A549 (cell line): ENCODE data around the gene AKAP10. TPM values are rescaled to one million over a fixed set of nuclear protein-coding genes. Genes with fewer than 3 reads are reported as not detected.
A peak's percentile ranks its signal among the peaks of the same experiment; 100 is the strongest.

Experiments
- ATAC-seq, 2 experiments: fragments of 200-7000 bp in 1 of 2; fragments of >200 bp in 1 of 2; cut with Nextera tagmentation in 1 of 2; cut with Tn5 transposase in 1 of 2; 3 replicates each; pipeline versions ENCODE4 v1.8.0 to v1.9.1; 2018 to 2020; ENCODE audit warnings: mild to moderate bottlenecking in 1 of 2, moderate library complexity in 1 of 2
- CTCF ChIA-PET: fragments of 300-600 bp; sonication (Branson Sonifier 250); formaldehyde crosslinking; extraction: SDS; loops from one replicate; lab custom pipeline; 2021; ENCODE audit warnings: antibody characterized with exemption, inconsistent platforms; lab: Yijun Ruan, JAX
- POLR2A ChIA-PET: fragments of 350-600 bp; formaldehyde crosslinking; extraction: SDS; loops from one replicate; lab custom pipeline; 2021; ENCODE audit warnings: antibody characterized with exemption, inconsistent platforms; lab: Yijun Ruan, JAX
- DNase-seq, 2 experiments: peaks; one replicate each; pipeline versions ENCODE4 v3.0.0 to v3.0.0-alpha.2; 2011 to 2016; ENCODE audit warnings: low read depth in 1 of 2, low spot score in 1 of 2
- FAIRE-seq: peaks from 2 replicates; lab custom pipeline; 2011; peaks lifted over from hg19 to GRCh38; lab: Jason Lieb, UNC
- H3K27ac ChIP-seq, 2 experiments: fragments of >200 bp; sonication (Bioruptor Twin); formaldehyde crosslinking; 3 replicates each; pipeline ENCODE4 v1.5.1; 2016 to 2017
- H3K4me1 ChIP-seq: fragments of >200 bp; sonication (Bioruptor Twin); formaldehyde crosslinking; 3 replicates; pipeline ENCODE4 v1.6.1; 2016
- H3K4me2 ChIP-seq: fragments of >200 bp; sonication (Bioruptor Twin); formaldehyde crosslinking; 3 replicates; pipeline ENCODE4 v1.6.1; 2016
- H3K4me3 ChIP-seq: fragments of >200 bp; sonication (Bioruptor Twin); formaldehyde crosslinking; 3 replicates; pipeline ENCODE4 v1.5.1; 2016
- H3K9me3 ChIP-seq: fragments of >200 bp; sonication (Bioruptor Twin); formaldehyde crosslinking; 3 replicates; pipeline ENCODE4 v1.6.1; 2016
- CBX8 ChIP-seq: fragments of 200-600 bp; sonication (generic); IDR thresholded peaks from 2 replicates; pipeline ENCODE4 v1.6.1; 2016
- CHD4 ChIP-seq: fragments of 200-600 bp; sonication (generic); IDR thresholded peaks from 2 replicates; pipeline ENCODE4 v1.6.1; 2016; ENCODE audit warnings: antibody characterized with exemption, mild to moderate bottlenecking, borderline replicate concordance
- CTCF ChIP-seq: fragments of >200 bp; sonication (Bioruptor Twin); formaldehyde crosslinking; IDR thresholded peaks from 3 replicates; pipeline ENCODE4 v1.5.1; 2016
- EHF ChIP-seq: fragments of 250-450 bp; sonication (Bioruptor Pico); IDR thresholded peaks from 2 replicates; pipeline ENCODE4 v1.5.0; 2020; ENCODE audit warnings: mild to moderate bottlenecking
- EHMT2 ChIP-seq: fragments of 200-600 bp; sonication (generic); IDR thresholded peaks from 2 replicates; pipeline ENCODE4 v1.6.1; 2016; ENCODE audit warnings: antibody characterized with exemption, low read depth, mild to moderate bottlenecking, moderate library complexity
- FOSB ChIP-seq: fragments of 250-450 bp; sonication (Bioruptor Pico); IDR thresholded peaks from 2 replicates; pipeline ENCODE4 v1.5.0; 2020; ENCODE audit warnings: mild to moderate bottlenecking, moderate library complexity
- HES2 ChIP-seq: fragments of >200 bp; sonication (Bioruptor Twin); formaldehyde crosslinking; IDR thresholded peaks from 2 replicates; pipeline ENCODE4 v1.6.1; 2016
- HOXB5 ChIP-seq: fragments of 250-450 bp; sonication (Bioruptor Pico); IDR thresholded peaks from 2 replicates; pipeline ENCODE4 v1.5.0; 2020; ENCODE audit warnings: mild to moderate bottlenecking, moderate library complexity
- JUN ChIP-seq, 2 experiments: fragments of >200 bp; sonication (Bioruptor Twin); formaldehyde crosslinking; IDR thresholded peaks; 2 replicates in 1 of 2; 3 replicates in 1 of 2; pipeline ENCODE4 v1.6.1; 2016 to 2017
- JUNB ChIP-seq: fragments of >200 bp; sonication (Bioruptor Twin); formaldehyde crosslinking; IDR thresholded peaks from 2 replicates; pipeline ENCODE4 v1.6.1; 2016
- KDM5A ChIP-seq: fragments of 200-600 bp; sonication (generic); IDR thresholded peaks from 2 replicates; pipeline ENCODE4 v1.6.1; 2016; ENCODE audit warnings: antibody characterized with exemption, mild to moderate bottlenecking
- MAX ChIP-seq: IDR thresholded peaks from 2 replicates; pipeline ENCODE4 v1.6.1; 2012
- MYC ChIP-seq: IDR thresholded peaks from 2 replicates; pipeline ENCODE4 v1.6.1; 2012; ENCODE audit warnings: mild to moderate bottlenecking, inconsistent platforms, low read length, improper control_type of control experiment, borderline replicate concordance
- NPAS2 ChIP-seq: fragments of 250-450 bp; sonication (Bioruptor Pico); IDR thresholded peaks from 2 replicates; pipeline ENCODE4 v1.8.0; 2022; ENCODE audit warnings: mild to moderate bottlenecking, moderate library complexity, borderline replicate concordance
- PHF8 ChIP-seq: fragments of 200-600 bp; sonication (generic); IDR thresholded peaks from 2 replicates; pipeline ENCODE4 v1.6.1; 2016; ENCODE audit warnings: low read depth, mild to moderate bottlenecking, antibody characterized with exemption, moderate library complexity, borderline replicate concordance
- POLR2A ChIP-seq: IDR thresholded peaks from 2 replicates; pipeline ENCODE4 v1.6.1; 2012; ENCODE audit warnings: mild to moderate bottlenecking, low read length
- RAD21 ChIP-seq, 2 experiments: fragments of >200 bp in 1 of 2; sonication (Bioruptor Twin) in 1 of 2; formaldehyde crosslinking in 1 of 2; IDR thresholded peaks in 1 of 2; conservative IDR thresholded peaks in 1 of 2; 2 replicates in 1 of 2; 3 replicates in 1 of 2; pipeline ENCODE4 v1.6.1; 2012 to 2018; ENCODE audit warnings: inconsistent platforms in 1 of 2
- RARB ChIP-seq: fragments of 250-450 bp; sonication (Bioruptor Pico); IDR thresholded peaks from 2 replicates; pipeline ENCODE4 v1.8.0; 2021; ENCODE audit warnings: mild to moderate bottlenecking, moderate library complexity
- REST ChIP-seq: fragments of 200-600 bp; sonication (generic); IDR thresholded peaks from 2 replicates; pipeline ENCODE4 v1.6.1; 2016; ENCODE audit warnings: antibody characterized with exemption, mild to moderate bottlenecking, moderate library complexity
- ZNF302 ChIP-seq: fragments of 250-450 bp; sonication (Bioruptor Pico); IDR thresholded peaks from 2 replicates; pipeline ENCODE4 v1.9.0; 2021; ENCODE audit warnings: inconsistent platforms, mild to moderate bottlenecking, moderate library complexity
- WGBS: methylation state at CpG from one replicate; pipeline ENCODE4 v1.1.6; 2017; ENCODE audit errors: missing lambda C conversion rate; 5-methylcytosine and 5-hydroxymethylcytosine counted together
- polyA plus RNA-seq, 4 experiments: library from polyadenylated mRNA; depleted of rRNA in 3 of 4; stranded (reverse); fragments of >200 nt; fragmentation: RNase III in 1 of 4; extraction: RNeasy Plus Mini Kit Qiagen cat#74134 plus additional on column Dnase treatment in 1 of 4; gene quantifications; 2 replicates in 3 of 4; 3 replicates in 1 of 4; pipeline ENCODE4 v1.2.3, GENCODE V29; 2011 to 2017
- TF ChIP-seq, protein P1 (sequence below): fragments of 450-650 bp; IDR thresholded peaks from 2 replicates; pipeline ENCODE4 v1.6.1; 2014; ENCODE audit warnings: antibody characterized with exemption
- TF ChIP-seq, protein P2 (sequence below): IDR thresholded peaks from 2 replicates; pipeline ENCODE4 v1.6.1; 2012

AKAP10 gene
- polyA plus RNA-seq, 2 of the 4 experiments (the other 2 are of a cell fraction), result 22.0 to 51.1 TPM

DNA sequence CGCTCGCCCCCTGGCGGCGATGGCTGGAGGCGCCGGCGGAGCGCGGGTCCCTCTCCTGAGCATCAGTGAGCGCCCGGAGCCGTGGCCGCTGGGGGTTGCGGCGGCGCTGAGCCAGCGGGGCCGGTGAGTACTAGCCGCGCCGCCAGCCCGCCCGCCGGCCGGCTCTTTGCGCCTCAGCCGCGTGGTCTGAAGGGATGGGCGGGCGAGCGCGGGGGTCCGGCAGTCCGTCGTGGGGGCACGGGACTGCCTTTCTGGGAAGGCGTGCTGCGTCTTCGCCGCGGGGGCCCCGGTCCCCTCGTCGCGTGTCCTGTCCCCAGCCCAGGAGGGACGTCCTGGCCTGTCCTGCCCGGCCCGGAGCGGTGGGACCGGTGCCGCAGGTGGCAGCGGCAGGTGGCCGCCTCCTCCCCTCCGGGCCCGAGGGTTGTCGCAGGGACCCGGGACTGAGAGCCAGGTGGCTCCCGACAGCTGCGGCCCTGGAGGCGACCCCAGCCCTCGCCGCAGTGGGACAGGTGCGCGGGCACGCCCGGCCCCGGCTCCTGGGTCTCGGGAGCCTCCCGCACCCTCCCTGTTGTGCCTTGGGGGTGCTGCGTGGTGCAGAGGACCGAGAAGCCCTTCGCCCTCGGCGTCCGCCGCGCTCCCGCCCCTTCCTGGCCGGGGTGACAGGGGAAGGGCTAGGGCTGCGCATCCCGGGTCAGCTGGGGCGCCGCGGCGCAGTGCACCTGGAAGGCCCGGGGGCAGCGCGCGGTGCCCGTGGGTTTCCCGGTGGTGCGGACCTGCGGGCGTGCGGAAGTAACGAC, 31.9 kb upstream of the AKAP10 start, which contains the start of gene SPECC1 (continued):
- TF ChIP-seq, protein P1, sequence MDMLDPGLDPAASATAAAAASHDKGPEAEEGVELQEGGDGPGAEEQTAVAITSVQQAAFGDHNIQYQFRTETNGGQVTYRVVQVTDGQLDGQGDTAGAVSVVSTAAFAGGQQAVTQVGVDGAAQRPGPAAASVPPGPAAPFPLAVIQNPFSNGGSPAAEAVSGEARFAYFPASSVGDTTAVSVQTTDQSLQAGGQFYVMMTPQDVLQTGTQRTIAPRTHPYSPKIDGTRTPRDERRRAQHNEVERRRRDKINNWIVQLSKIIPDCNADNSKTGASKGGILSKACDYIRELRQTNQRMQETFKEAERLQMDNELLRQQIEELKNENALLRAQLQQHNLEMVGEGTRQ, result no peak
- TF ChIP-seq MAX (peak; percentile 59), EHMT2 (no peak), ZNF302 (no peak), JUN (IDR thresholded peaks at IDR 0.05) (peak in 1 of 2 experiments; percentile 12; a peak in 1 of 5 replicates), KDM5A (no peak; the same call in 1 of the 2 replicates), HOXB5 (CRISPR knock-in tag) (no peak)
- TF ChIP-seq, all 56 proteins: peak for 9

DNA sequence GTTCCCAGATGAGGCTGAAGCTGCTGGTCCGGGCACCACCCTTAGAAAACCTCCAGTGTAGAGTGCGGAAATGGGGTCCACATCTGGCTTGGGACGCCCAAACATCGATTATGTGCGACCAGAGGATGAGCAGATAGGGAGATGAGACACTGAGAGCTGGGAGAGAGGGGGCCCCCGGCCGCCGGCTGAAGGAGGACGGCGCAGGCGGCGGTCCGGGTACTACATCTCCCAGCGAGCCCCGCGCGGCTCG, 31.3 kb upstream of the AKAP10 start:
- ATAC-seq (no peak), DNase-seq (peak in 1 of 2 experiments; percentile 76), FAIRE-seq (no peak)
- TF ChIP-seq HOXB5 (CRISPR knock-in tag), result 0 out of 2 replicates have a peak, but pooled peaks have one; percentile 42
- no peak for TF ChIP-seq CBX8
- TF ChIP-seq, protein P2, sequence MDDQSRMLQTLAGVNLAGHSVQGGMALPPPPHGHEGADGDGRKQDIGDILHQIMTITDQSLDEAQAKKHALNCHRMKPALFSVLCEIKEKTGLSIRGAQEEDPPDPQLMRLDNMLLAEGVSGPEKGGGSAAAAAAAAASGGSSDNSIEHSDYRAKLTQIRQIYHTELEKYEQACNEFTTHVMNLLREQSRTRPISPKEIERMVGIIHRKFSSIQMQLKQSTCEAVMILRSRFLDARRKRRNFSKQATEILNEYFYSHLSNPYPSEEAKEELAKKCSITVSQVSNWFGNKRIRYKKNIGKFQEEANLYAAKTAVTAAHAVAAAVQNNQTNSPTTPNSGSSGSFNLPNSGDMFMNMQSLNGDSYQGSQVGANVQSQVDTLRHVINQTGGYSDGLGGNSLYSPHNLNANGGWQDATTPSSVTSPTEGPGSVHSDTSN, result no peak
- peak; percentile 8; the same call in 1 of the 2 replicates for TF ChIP-seq PHF8
- no peak for TF ChIP-seq JUNB
- TF ChIP-seq CTCF, result peak; percentile 98; the same call in 1 of the 3 replicates
- peak in 1 of 2 experiments; percentile 80; a peak in 3 of 5 replicates for TF ChIP-seq JUN (IDR thresholded peaks at IDR 0.05)
- no peak for TF ChIP-seq FOSB (CRISPR knock-in tag)
- TF ChIP-seq HES2, result no peak
- 0 out of 2 replicates have a peak, but pooled peaks have one; percentile 39 for TF ChIP-seq MYC
- Histone ChIP-seq H3K27ac (peak overlapping the region; percentile 88 to 93), H3K4me2 (peak overlapping the region; percentile 91), H3K4me3 (peak overlapping the region; percentile 63), H3K4me1 (peaks cover 25% of the 10 kb centered on the region), H3K9me3 (no peaks in the 10 kb centered on the region)
- ChIA-PET CTCF (interaction anchor here (0.7 to 10.8 kb wide), 39 partner anchors 8 to 312 kb away, joined by 3 to 240 read pairs (median 8); partner anchors contain the start of genes AKAP10 and ULK2), POLR2A (interaction anchor here (1.9 to 2.9 kb wide), 4 partner anchors 16 to 141 kb away, joined by 10 to 28 read pairs (median 12); partner anchors contain the start of genes AKAP10 and ULK2)
- 0% methylated on average over 14 of the region's 18 CpGs for WGBS

- CTCF ChIA-PET, result interaction anchor here (0.7 to 10.8 kb wide), 40 partner anchors 8 to 313 kb away, joined by 3 to 240 read pairs (median 8); partner anchors contain the start of genes AKAP10 and ULK2
- peak; percentile 73 to 78 for ATAC-seq
- peak; percentile 59 to 68 for DNase-seq
- H3K4me2 ChIP-seq, result peak overlapping the region; percentile 91
- H3K9me3 ChIP-seq, result no peaks in the 10 kb centered on the region
- 38% methylated on average over 30 of the region's 35 CpGs for WGBS
- H3K27ac ChIP-seq, result peak overlapping the region; percentile 88 to 93
- H3K4me3 ChIP-seq, result peak overlapping the region; percentile 63
- POLR2A ChIA-PET, result interaction anchor here (2.0 to 2.9 kb wide), 3 partner anchors 31 to 141 kb away, joined by 11 to 28 read pairs (median 12); partner anchors contain the start of genes AKAP10 and ULK2
- peaks cover 25% of the 10 kb centered on the region for H3K4me1 ChIP-seq
- FAIRE-seq, result peak; percentile 89
- TF ChIP-seq REST (no peak), NPAS2 (CRISPR knock-in tag) (no peak), POLR2A (peak; percentile 37; the same call in 1 of the 2 replicates), CHD4 (no peak), EHF (CRISPR knock-in tag) (no peak), RAD21 (conservative IDR thresholded peaks at IDR 0.05 in 1 of 2, IDR thresholded peaks at IDR 0.05 in 1 of 2) (no peak), RARB (no peak)
Observed at GRCh38 chr17:20008242-20009051, 30.8 kb upstream of the AKAP10 start.
